Measurements from ENCODE around the gene KSR1. TPM values are rescaled to one million over a fixed set of nuclear protein-coding genes. Genes with fewer than 3 reads are reported as not detected.

Gene KSR1
- total and polyA plus RNA-seq, 2 of the 4 experiments (the other 2 are of a cell fraction) = 12.5 to 21.9 TPM

DNA sequence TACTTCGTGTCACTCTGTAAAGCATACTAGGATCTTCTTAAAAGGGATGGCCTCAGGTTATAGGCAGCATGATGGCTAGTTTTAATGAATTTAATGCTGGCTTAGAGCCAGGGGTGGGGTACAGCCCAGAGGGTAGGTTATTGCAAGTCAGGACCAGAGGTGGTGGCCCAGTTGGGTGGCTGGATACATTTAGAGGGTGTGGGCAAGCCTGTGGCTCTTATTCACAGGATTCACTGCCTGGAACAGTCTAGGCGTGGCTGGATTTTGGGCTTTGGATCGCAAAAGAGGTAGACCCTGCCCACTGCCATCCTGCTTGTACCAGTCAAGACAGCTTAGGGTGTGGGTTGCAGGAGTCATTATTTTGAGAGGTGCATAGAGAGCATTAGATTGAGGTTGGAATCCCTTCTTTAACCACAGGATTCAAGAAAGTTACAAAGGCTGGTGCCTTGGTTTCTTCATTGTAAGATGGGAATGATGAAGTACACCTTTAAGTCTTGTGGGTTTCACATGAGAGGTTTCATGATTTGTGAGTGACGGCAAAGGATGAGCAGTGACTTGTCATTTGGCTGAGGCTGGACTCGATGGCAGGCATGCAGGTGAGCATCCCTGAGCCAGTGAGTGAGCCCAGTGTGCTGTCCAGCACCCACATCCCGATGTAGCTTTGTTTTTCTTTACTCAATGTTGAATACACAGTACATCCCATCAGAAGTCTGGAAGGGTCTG, 85.2 kb downstream of the KSR1 start:
- H4K20me1 ChIP-seq (ENCODE audit: insufficient read depth, low read length) = peaks cover 44% of the 10 kb centered on the region
- no peak overlapping the region for H2AFZ ChIP-seq (replicated peaks; ENCODE audit: low read length, poor library complexity)
- BruUV-seq (replicated peaks) = no TSS peak
- H2BK5ac ChIP-seq (ENCODE audit: low read depth, low read length, poor library complexity, severe bottlenecking) = peak overlapping the region; percentile 91
- no peak for ATAC-seq (ENCODE audit: low read depth)
- peak overlapping the region; percentile 92 for H2AK5ac ChIP-seq (ENCODE audit: low read depth, low read length)
- in situ Hi-C loops (cut with MboI; ENCODE audit: low sequenced_read_pairs) (loop anchor here (25.0 kb wide), 1 partner anchor 796 kb away; the partner anchor contains the start of genes IFT20 and TNFAIP1), intact Hi-C loops (cut with micrococcal nuclease) (loop anchor here (5.0 kb wide), 2 partner anchors 39 to 189 kb away; no protein-coding TSS in a partner anchor), dilution Hi-C loops (cut with HindIII; ENCODE audit: low sequenced_read_pairs, unreplicated experiment) (no loop called here)
- H4K91ac ChIP-seq (ENCODE audit: insufficient read depth, low read depth, low read length) = peak overlapping the region; percentile 90
- H3K36me3 ChIP-seq (ENCODE audit: control insufficient read depth, insufficient read depth, low read length) = peaks cover 6% of the 10 kb centered on the region; the same call in 1 of the 2 replicates
- H3K9me1 ChIP-seq (ENCODE audit: insufficient read depth, low read length) = peaks cover 51% of the 10 kb centered on the region
- peaks cover 54% of the 10 kb centered on the region for H3K4me1 ChIP-seq (ENCODE audit: control insufficient read depth, insufficient read depth, low read length)
- H3K4me3 ChIP-seq (ENCODE audit: insufficient read depth, low read depth, low read length) = no peak overlapping the region
- H3K9ac ChIP-seq (ENCODE audit: low read depth, low read length) = 0 out of 2 replicates have a peak overlapping the region, but pooled peaks have one; percentile 41
- ChIA-PET POLR2A (ENCODE audit: unreplicated experiment) (no interaction called here), CTCF (no interaction called here)
- H3K56ac ChIP-seq (ENCODE audit: extremely low read depth, insufficient read depth, low read length) = peak overlapping the region; percentile 69; the same call in 1 of the 2 replicates
- H3K4me2 ChIP-seq (ENCODE audit: low read depth, low read length) = peak overlapping the region; percentile 55; the same call in 1 of the 2 replicates
- peak overlapping the region; percentile 92 for H2BK15ac ChIP-seq (ENCODE audit: low read depth, low read length)
- H3K18ac ChIP-seq (ENCODE audit: low read depth, low read length) = peak overlapping the region; percentile 62
- H3K27me3 ChIP-seq (ENCODE audit: control insufficient read depth, insufficient read depth, low read length) = no peaks in the 10 kb centered on the region
- 88% methylated on average over 1 of the region's 6 CpGs; no CpG with 5 or more reads in 1 of the 2 experiments for WGBS, 2 experiments (ENCODE audit: extremely low coverage in 2 of 2, insufficient read length in 1 of 2)
- H3K27ac ChIP-seq (ENCODE audit: insufficient read depth, low read length) = peak overlapping the region; percentile 90
- H4K8ac ChIP-seq (ENCODE audit: low read depth in 2 of 2, low read length in 2 of 2) = peak overlapping the region; percentile 28 to 73
- H3K14ac ChIP-seq (replicated peaks; ENCODE audit: low read depth, low read length) = peak overlapping the region; percentile 68
- no peak for TF ChIP-seq MXI1 (IDR thresholded peaks at IDR 0.05; ENCODE audit: borderline replicate concordance, low read depth, low read length)
- H2BK120ac ChIP-seq (ENCODE audit: low read depth, low read length) = peak overlapping the region; percentile 93
- H3K23ac ChIP-seq (ENCODE audit: low read depth, low read length) = peak overlapping the region; percentile 65
- H2BK20ac ChIP-seq (ENCODE audit: low read depth, low read length) = peak overlapping the region; percentile 80
- H3K9me3 ChIP-seq (ENCODE audit: control insufficient read depth, insufficient read depth, low read length) = no peaks in the 10 kb centered on the region
- peak overlapping the region; percentile 58 for H4K5ac ChIP-seq (ENCODE audit: low read depth, low read length)
- peak overlapping the region; percentile 88 for H3K4ac ChIP-seq (ENCODE audit: low read depth, low read length)
- peaks cover 63 to 89% of the 10 kb centered on the region in 2 experiments for H3K79me1 ChIP-seq (ENCODE audit: low read depth in 1 of 2, low read length in 2 of 2)
- no peak for DNase-seq
- peak overlapping the region; percentile 70 for H2AK9ac ChIP-seq (replicated peaks; ENCODE audit: low read depth, low read length, poor library complexity)
